Skeletal muscle satellite cell (primary cell): ENCODE data around the gene RPS19BP1.

Experiments
- H3K27me3 ChIP-seq: 2 replicates; pipeline ENCODE4 v1.7.0; 2013; ENCODE audit warnings: low read length; ENCODE audit not compliant: control insufficient read depth, insufficient read depth
- H3K36me3 ChIP-seq: 2 replicates; pipeline ENCODE4 v1.7.0; 2013; ENCODE audit warnings: mild to moderate bottlenecking, control low read depth, low read length; ENCODE audit not compliant: insufficient read depth
- H3K4me1 ChIP-seq: 2 replicates; pipeline ENCODE4 v1.7.0; 2013; ENCODE audit warnings: low read length; ENCODE audit not compliant: control insufficient read depth, insufficient read depth
- H3K4me2 ChIP-seq: 2 replicates; pipeline ENCODE4 v1.7.0; 2013; ENCODE audit warnings: mild to moderate bottlenecking, low read length
- H3K4me3 ChIP-seq: 2 replicates; pipeline ENCODE4 v1.7.0; 2013; ENCODE audit warnings: low read length
- H3K9ac ChIP-seq: 2 replicates; pipeline ENCODE4 v1.7.0; 2013; ENCODE audit warnings: mild to moderate bottlenecking, low read depth, low read length, moderate library complexity
- H3K9me3 ChIP-seq: replicated peaks from 2 replicates; pipeline ENCODE4 v1.7.0; 2013; ENCODE audit warnings: mild to moderate bottlenecking, control low read depth, low read length

Gene RPS19BP1

GRCh38 chr22:39558254-39558727, 25.7 kb upstream of the RPS19BP1 start:
- Histone ChIP-seq H3K27me3 (peaks cover 67% of the 10 kb centered on the region), H3K36me3 (no peaks in the 10 kb centered on the region), H3K4me2 (no peak overlapping the region), H3K4me3 (no peak overlapping the region), H3K4me1 (no peaks in the 10 kb centered on the region), H3K9ac (no peak overlapping the region), H3K9me3 (no peaks in the 10 kb centered on the region)

GRCh38 chr22:39556970-39557841, 24.7 kb upstream of the RPS19BP1 start:
- H3K4me1 ChIP-seq: no peaks in the 10 kb centered on the region
- H3K4me3 ChIP-seq: no peak overlapping the region
- peaks cover 70% of the 10 kb centered on the region for H3K27me3 ChIP-seq
- H3K36me3 ChIP-seq: no peaks in the 10 kb centered on the region
- H3K4me2 ChIP-seq: peak overlapping the region; percentile 56
- H3K9ac ChIP-seq: no peak overlapping the region
- H3K9me3 ChIP-seq: no peaks in the 10 kb centered on the region

DNA sequence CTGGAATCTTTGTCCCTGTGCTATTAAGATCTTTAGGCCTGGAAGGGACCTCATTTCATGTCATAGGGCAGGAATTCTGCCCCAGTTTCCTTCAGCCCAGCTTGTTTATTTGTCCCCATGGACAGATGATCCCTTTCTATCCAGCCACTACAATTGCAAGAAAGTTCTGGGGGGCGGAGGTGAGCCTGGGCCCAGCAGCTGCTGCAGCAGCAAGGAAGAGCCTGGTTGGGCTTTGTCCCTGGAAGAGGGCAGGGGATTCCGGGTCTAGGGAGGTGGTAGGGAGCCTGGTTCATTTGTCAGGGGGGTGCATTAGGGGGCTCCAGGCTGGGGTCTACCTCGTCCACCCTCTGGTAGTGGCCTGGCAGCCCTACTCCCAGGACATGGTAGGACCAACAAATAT, 21.6 kb upstream of the RPS19BP1 start:
- H3K4me1 ChIP-seq: no peaks in the 10 kb centered on the region
- no peaks in the 10 kb centered on the region for H3K9me3 ChIP-seq
- H3K4me3 ChIP-seq: no peak overlapping the region
- H3K36me3 ChIP-seq: no peaks in the 10 kb centered on the region
- H3K4me2 ChIP-seq: no peak overlapping the region
- H3K27me3 ChIP-seq: peaks cover 69% of the 10 kb centered on the region
- H3K9ac ChIP-seq: no peak overlapping the region

GRCh38 chr22:39553429-39553828, 20.9 kb upstream of the RPS19BP1 start:
- Histone ChIP-seq H3K27me3 (peaks cover 66% of the 10 kb centered on the region), H3K9me3 (no peaks in the 10 kb centered on the region), H3K4me3 (no peak overlapping the region), H3K9ac (no peak overlapping the region), H3K36me3 (no peaks in the 10 kb centered on the region), H3K4me1 (no peaks in the 10 kb centered on the region), H3K4me2 (no peak overlapping the region)

- peaks cover 3% of the 10 kb centered on the region for H3K4me1 ChIP-seq
- H3K4me3 ChIP-seq: no peak overlapping the region
- no peak overlapping the region for H3K9ac ChIP-seq
- no peaks in the 10 kb centered on the region for H3K36me3 ChIP-seq
- no peaks in the 10 kb centered on the region for H3K9me3 ChIP-seq
- H3K27me3 ChIP-seq: peaks cover 42% of the 10 kb centered on the region
- no peak overlapping the region for H3K4me2 ChIP-seq
These were observed 15.0 kb upstream of the RPS19BP1 start for GRCh38 chr22:39547587-39547947.

GRCh38 chr22:39546889-39547586, 14.5 kb upstream of the RPS19BP1 start:
- Histone ChIP-seq H3K4me3 (no peak overlapping the region), H3K9ac (no peak overlapping the region), H3K27me3 (peaks cover 37% of the 10 kb centered on the region), H3K4me2 (no peak overlapping the region), H3K9me3 (no peaks in the 10 kb centered on the region), H3K36me3 (no peaks in the 10 kb centered on the region), H3K4me1 (peaks cover 3% of the 10 kb centered on the region)

DNA sequence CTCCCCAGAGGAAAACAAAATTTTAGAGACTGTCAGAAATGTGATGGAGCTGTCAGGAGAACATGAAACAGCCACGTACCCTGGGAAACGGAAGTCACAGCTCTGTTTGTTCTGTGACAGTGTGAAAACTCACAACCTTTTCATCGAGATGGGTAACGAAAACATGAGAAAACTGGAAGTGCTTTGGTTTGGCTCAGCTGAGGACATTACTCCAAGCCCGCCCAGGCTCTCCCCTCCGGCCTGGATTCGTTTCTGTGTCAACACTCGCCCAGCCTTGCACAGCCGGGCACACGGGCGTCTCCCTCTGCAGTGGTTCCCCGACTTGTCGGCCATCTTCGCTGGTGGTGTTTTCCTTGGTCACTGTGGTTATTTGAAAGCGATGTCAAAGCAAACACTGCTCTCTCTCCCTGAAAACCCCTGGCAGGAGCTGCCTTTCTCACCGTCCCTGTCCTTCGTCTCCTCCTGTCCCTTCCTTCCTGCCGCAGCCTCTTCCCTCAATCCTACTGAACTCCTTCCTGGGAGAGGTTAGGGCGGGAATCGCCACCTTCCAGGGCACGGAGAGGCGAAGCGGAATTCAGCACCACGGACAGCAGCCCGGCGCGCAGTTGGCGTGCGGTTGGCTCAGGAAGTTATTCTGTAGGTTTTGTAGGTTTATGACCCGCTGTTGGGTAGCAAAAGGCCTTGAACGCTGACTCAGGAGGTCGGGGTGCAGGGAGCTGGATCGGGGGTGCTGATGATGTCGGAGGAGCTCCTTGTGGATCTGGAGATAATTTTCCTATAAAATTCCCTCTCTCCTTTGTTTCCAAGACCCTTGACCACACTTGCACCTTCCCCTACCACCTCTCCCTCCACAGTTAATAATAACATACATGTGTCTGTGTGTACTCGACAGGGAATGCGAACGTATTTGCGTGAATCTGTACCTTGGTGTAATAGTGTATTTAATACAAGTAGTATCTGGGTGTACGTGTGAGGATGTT, 13.1 kb upstream of the RPS19BP1 start:
- peaks cover 27% of the 10 kb centered on the region for H3K27me3 ChIP-seq

DNA sequence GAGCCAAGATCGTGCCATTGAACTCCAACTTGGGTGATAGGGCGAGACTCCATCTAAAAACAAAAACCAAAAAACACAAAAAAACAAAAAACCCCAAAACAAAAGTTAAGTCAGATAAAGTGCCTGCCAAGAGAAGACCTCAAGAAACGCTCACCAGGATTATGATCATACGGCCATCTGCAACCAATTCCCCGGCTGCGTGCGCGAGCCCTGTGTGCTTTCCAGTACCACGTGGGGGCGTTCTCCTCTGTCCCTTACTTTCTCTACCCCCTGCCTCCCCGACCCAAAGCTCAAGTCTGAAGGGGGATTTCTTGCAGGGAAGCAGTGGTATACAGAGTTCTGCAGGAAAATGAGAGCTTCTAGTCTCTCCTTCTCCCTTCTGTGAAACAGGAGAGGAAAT, 10.5 kb upstream of the RPS19BP1 start:
- H3K36me3 ChIP-seq: no peaks in the 10 kb centered on the region
- no peak overlapping the region for H3K9ac ChIP-seq
- H3K4me2 ChIP-seq: no peak overlapping the region
- H3K9me3 ChIP-seq: no peaks in the 10 kb centered on the region
- peaks cover 3% of the 10 kb centered on the region for H3K4me1 ChIP-seq
- H3K4me3 ChIP-seq: no peak overlapping the region
- H3K27me3 ChIP-seq: peaks cover 16% of the 10 kb centered on the region

More for the DNA sequence above, 13.1 kb upstream of the RPS19BP1 start:
- Histone ChIP-seq H3K4me3 (no peak overlapping the region), H3K9me3 (no peaks in the 10 kb centered on the region), H3K4me2 (no peak overlapping the region), H3K36me3 (no peaks in the 10 kb centered on the region), H3K9ac (no peak overlapping the region), H3K4me1 (peaks cover 3% of the 10 kb centered on the region)

DNA sequence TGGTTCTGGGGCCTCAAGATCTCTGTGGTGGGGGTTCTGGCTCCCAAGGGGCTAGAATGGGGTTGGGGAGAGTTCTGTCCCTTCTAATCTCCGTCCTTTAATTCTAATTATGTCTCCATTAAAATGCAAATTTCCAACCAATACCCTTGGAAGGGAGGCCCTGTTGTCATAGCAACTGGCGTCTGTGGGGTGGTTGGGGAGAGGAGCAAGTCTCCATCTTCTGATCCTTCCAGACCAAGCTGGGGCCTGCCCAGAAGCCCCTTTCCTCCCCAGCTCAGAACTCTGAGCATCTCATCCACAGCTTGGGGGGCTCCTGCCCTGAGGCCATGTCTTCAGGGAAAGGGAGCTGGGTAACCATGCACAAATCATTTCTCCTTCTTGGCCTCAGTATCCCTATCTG, 5.4 kb upstream of the RPS19BP1 start:
- no peak overlapping the region for H3K9ac ChIP-seq
- peaks cover 10% of the 10 kb centered on the region for H3K4me1 ChIP-seq
- peaks cover 18% of the 10 kb centered on the region for H3K27me3 ChIP-seq
- no peak overlapping the region for H3K4me3 ChIP-seq
- H3K9me3 ChIP-seq: no peaks in the 10 kb centered on the region
- H3K4me2 ChIP-seq: no peak overlapping the region
- H3K36me3 ChIP-seq: no peaks in the 10 kb centered on the region

DNA sequence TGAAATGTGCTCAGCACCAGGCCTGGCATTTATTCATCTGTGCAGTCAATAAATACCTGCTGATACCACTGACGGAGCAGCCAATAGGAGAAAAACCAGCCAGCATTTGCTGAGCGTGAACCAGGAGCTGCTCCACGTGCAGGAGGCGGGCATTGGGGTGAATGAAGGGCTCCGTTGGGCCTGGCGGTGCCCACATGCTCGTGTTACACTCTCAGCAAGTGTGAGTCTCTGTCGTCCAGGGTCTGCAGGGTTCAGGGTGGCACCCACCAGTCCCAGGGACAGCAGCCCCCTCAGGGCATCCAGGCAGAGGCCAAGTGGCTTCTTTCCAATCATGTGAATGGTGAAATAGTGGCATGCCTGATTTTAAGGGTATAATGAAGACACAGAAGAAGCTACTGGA, 4.2 kb upstream of the RPS19BP1 start:
- H3K36me3 ChIP-seq: no peaks in the 10 kb centered on the region
- peaks cover 12% of the 10 kb centered on the region for H3K4me1 ChIP-seq
- peaks cover 18% of the 10 kb centered on the region for H3K27me3 ChIP-seq
- H3K9ac ChIP-seq: no peak overlapping the region
- no peaks in the 10 kb centered on the region for H3K9me3 ChIP-seq
- H3K4me3 ChIP-seq: no peak overlapping the region
- H3K4me2 ChIP-seq: no peak overlapping the region
